ENCODE measurements around the gene ESR1.
A peak's percentile ranks its signal among the peaks of the same experiment; 100 is the strongest.
"Not testable (repeated sequence)": the region's sequence is repeated elsewhere in the genome, so short reads cannot be mapped to it uniquely, and the experiment has no call there.

ESR1 gene

DNA sequence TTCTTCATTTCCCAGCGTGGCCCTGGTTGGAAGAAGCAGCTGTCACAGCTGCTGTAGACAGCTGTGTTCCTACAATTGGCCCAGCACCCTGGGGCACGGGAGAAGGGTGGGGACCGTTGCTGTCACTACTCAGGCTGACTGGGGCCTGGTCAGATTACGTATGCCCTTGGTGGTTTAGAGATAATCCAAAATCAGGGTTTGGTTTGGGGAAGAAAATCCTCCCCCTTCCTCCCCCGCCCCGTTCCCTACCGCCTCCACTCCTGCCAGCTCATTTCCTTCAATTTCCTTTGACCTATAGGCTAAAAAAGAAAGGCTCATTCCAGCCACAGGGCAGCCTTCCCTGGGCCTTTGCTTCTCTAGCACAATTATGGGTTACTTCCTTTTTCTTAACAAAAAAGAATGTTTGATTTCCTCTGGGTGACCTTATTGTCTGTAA, 292.7 kb downstream of the ESR1 start:
- peak; percentile 25 for DNase-seq

DNA sequence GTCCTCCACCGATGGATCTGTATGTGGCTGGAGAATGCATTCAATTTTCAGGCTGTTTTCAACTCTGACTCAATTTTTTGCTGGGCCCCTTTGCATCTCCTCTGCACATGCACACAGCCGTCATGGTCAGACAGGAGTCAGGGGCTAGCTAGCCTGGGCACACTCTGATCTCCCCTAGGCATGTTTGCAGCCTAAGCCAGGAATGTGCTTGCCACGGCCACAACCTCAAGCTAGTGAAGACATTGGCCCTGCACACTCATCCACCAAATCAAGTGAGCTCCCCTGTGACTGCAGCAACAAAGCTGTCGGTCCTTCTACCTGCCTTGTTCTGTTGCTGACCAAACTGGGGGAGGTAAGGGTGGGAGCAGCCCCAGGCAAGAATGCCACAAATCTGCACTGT, 300.5 kb downstream of the ESR1 start:
- DNase-seq: no peak

DNA sequence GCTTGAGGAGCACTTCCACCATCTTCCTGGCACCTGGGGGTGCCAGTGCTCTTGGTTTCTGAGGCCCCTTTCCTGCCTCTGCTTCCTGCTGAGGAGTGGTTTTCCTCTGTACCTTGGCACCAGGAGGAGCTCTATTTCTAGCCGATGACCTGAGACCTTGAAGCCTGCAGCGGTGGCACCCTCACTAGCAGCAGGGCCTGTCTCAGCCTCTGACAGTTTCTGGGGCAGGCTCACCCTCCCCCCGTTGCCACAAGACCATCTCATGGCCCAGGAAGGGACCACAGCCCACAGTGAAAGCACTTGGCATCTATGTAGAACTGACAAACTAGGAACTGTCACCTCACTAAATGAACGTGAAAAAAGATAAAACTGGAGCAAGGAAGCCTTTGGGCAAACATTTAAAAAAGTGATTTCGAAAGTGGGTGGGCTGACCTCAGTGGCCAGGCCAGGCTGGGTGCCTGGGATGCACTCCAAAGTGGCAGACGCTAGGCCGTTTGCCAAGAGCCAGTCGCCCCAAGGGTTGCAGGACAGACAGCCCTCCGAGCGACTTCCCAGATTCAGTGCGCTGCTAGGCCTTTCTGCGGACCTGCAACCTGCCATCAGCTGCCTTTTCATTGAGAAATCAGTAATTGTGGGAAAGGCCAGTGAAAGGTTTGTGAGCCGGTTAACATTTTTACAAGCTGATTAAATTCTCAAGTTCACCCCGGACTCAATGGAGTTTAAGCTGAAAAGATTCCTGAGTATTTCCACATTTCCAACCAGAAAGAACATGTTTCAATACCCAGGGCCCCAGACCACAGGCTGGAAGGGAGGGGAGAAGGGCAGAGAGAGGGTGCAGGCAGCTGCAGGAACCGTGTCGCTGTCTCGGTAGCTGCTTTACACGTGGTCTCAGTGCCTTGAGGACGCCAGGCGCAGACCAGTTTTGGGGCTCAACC, 303.7 kb downstream of the ESR1 start:
- no peak for DNase-seq

DNA sequence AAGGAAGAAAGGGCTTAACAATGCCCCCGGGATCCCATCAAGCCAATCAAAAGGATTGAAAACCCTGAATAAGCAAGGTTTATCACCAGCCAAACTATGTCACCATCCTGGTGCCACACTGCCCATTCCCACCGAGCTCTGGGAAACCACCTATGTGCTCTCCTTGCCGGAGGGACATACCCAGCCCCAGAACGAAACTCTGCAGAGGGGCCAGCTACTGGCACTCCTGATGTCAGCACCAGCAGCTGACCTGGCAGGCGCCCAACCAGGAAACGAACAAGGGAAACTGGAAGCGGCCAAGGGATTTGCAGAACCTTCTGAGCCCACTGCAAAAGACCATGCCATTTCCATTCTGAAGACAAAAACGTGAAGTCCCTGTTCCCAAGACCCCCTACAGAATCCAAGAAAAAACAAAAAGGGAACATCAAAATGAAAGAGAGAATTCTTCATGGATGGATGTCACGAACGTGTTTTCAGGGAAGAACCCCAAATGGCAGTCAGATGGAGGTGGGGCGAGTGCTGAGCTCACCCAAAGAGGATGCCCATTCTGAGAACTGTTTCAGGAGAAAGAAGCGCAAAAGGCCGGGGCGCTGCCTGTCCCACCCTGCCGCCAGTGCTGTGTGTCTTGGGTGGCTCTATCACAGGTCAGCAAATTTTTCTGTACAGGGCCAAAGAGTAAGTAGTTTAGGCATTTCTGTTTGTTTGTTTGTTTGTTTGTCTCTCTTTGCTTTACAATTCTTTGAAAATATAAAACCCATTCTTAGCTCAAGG, 305.2 kb downstream of the ESR1 start:
- DNase-seq: no peak

DNA sequence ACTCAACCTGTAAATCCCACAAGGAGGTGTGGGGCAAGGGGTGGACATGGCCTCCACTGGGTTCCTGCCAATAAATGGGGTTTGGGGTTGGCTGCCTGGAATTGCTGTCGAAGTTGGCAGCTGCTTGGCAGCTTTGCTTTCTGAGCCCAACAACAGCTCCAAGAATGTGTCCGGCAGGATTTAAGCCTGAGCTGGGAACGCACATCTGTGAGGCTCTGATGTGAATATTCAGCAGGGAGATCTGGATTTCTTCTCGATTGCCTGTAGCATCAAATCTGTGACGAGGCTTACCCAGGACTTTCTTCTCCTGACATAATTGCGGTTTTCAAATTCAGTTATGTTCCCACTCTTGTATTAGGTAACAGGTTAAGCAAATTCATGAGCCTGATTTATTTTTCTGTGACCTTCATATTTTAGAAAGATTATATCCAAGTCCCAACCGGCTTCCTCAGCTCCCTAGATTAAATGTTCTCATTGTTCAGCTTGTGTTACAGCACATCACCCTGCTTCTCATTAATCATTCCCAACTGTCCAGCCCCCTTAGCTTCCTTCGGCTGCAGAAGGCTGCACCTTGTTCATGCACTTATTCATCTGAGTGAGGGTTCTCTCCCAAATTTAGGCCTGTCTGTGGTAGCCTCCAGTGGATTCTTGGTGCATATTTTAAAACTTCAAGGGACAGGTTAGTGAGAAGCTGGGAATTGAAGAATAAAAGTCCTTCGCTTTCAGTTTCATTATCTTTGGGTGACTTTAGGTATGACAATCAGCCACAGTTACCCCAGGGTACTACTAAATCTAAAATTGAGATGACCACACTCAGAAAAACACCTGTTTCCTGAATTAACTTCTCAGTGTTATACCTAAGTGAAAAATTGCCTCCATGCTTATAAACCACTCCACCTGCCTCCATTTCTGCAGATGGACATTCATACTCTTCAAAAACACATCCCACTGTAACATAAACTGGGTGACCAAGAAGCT, 310.0 kb downstream of the ESR1 start:
- no peak for DNase-seq

DNA sequence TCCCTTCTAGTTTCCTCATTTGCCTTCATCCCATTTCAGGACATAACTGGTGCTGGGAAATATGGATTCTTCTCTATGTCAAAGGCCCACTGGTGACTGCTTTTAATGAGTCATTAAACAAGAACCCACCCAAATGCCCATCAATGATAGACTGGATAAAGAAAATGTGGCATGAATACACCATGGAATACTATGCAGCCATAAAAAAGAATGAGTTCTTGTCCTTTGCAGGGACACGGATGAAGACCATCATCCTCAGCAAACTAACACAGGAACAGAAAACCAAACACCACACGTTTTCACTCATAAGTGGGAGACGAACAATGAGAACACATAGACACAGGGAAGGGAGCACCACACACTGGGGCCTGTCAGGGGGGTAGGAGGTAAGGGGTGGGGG, 310.7 kb downstream of the ESR1 start:
- DNase-seq: no peak

DNA sequence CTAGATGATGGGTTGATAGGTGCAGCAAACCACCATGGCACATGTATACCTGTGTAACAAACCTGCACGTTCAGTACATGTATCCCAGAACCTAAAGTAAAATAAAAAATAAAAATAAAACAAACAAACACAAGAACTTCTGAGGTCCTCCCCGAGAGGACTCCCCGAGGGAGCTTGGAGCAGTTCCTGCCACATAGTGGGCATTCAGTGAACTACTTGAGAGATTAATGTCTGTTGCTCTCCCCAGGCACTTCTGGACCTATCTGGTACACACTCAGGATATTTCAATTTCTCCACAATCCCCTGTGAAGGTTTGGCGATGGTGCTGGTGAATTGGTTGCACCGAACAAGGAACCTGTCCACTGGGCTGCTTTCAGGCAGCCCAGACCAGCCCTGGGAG, 311.2 kb downstream of the ESR1 start:
- no peak for DNase-seq

DNA sequence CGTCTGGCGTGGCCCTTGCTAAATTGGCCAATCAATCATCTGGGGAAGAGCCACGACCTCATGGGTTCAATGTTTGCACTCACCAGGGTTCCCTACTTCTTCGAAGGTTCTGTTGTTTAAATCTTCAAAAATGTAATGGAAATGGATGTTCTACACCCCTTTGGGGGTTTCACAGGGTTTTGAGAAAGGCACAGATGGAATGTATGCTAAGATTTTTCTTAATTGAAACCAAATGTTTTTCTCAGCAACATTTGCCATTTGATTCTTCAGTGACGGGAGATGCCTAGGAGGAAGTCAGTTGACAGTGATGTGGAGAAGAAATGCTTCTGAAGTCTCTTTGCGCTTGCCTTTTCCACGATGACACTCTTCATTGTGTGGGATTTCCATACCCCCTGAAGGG, 312.3 kb downstream of the ESR1 start:
- no peak for DNase-seq

DNA sequence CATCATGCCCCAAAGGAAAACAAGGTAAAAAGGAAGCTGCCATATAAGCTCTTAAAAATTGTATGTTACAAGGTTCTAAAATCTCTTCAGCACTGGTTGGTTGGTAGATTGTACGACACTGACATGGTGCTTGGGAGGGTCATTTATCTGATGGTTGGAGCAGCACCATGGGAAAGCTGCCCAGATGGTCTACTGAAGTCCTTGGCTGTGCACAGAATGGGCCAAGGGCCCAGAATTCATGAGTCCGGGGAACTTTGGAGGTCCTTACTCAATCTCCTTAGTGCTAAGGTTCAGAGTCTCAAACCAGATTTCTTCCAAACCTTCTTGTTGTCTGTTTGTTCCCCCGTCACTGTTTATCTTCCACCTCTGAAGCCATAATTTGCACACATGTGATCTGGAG, 314.4 kb downstream of the ESR1 start:
- no peak for DNase-seq

DNA sequence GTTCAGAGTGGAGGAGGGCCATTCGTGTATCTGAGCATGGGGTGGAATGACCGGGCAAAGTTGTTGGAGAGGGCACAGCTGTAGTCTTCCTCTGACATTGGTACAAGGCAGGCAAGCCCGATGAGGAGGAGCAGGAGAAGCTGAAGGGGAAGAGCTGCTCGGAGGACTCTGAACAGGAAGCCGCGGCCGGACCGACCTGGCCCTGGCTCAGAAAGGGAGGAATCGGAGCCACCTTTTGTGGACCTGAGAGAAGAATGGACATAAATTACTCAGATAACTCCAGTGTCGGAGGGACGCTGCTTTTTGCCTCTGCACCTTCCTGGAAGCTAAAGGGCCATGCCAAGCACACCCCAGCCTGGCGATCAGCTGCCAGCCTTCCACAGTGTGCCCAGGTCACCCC, 315.0 kb downstream of the ESR1 start:
- DNase-seq: no peak

DNA sequence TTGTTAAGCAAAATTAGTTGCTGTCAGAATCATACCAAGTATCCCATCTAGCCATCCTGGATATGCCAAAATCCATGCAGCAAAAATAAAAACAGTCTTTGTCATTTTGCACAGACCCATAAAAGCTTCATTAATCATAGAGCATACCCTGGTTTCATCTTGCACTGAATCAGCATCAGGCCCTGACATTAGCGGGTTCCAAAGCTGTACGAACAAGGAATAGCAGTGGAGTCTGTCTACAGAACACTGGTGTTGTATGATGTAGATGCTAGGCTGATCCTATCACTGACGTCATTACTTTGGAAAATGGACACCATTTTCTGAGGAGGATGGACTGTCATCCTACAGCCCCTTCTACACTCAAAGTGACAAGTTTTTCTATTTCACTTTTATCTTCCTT, 315.6 kb downstream of the ESR1 start:
- DNase-seq: no peak

DNA sequence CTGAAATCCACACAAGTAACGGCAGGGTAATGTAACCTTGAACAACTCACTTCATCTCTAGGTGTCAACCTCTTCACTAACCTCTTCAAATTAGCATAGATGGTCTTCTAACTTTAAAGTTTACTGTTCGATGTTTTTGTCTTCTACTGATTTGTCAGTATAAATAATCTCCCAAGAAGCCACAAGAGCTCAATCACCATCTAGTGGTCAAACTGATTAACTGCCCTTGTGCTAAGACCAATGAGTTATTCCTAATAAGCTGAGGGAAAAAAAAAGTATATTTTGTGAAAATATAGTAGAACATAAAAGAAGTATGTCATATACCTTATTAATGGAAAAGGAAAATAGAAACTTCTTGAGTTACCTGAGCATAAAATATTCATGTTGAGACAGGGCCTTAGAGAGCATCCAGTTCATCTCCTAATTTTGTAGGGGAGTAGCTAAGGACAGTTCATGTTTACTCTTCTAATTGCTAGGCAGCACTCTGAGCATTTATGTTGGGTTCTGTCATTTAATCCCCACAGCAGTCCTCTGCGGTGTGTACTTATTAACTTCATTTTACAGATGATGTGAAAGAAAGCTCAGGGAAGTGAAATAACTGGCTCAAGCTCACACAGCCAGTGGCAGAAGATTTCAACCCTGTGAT, 317.1 kb downstream of the ESR1 start:
- DNase-seq: no peak

DNA sequence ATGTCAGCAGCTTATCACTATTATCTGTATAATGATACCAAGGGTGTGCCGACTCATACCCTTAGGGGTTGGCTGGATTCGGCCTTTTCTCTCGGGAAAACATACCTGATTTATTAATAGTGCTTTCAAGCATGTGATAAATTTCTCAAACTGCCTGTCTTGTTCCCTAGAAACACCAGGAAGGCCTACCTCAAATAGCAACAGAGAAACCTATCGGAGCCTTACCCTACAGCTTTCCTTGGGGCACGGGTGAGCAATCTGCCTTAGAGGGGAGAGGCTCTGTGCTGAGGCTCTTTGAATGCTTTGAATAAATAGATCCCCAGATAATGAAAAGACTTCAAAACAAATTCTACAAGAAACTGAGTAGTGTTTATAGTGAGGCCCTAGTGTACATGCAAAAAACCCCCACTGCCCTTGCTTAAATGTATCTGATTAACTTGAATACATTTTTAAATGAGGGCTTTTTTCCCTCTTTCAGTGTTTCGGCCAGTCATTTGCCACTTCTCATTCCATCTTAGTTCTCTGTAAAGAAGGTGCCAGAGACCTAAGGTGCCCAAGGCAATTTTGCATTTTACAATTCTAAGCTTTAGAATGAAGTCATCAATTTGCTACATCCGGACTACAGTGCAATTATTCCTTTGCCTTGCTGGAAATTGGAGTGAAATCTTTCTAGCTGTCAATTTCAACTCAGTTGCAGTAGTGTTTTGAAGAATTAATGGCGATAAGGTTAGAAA, 320.1 kb downstream of the ESR1 start:
- no peak for DNase-seq

DNA sequence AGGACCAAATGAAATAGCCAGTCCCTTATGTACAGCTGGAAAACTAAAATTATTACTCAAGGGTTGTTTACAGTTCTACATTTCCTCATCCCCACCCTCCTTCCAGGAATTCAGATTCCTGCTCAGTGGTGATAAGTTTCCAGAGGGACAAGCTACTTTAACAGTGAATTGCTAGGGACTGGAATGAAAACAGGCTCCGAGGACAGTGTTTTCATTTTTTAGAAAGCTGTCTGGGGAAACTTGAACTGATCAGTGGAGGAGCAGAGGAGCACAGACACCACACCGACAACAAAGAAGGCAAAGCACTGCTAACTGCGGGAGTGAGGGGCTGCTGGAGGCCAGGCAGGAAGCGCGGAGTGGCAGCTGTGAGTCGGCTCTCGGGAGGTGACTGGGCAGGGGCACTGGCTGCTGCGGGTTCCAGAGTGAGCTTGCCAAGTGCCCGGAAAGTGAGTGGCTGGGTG, 322.2 kb downstream of the ESR1 start:
- DNase-seq: no peak

DNA sequence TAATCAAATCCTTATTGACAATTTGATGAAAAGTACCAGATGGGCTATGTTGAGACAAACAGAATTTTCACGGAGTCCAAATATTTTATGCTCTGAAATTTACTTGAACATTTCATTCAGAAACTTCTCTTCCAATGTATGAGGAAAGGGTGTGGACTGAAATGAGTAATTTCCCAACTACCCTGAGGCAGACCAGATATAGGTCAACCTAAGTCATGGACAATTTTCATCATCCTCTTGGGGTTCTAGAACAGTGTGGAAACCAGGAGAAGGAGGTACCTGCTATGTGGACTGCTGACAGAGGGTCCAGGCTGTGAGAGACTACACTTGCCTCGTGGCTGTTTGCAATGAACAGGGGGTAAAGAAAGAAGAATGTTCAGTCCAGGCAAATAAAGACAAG, 323.0 kb downstream of the ESR1 start:
- no peak for DNase-seq

DNA sequence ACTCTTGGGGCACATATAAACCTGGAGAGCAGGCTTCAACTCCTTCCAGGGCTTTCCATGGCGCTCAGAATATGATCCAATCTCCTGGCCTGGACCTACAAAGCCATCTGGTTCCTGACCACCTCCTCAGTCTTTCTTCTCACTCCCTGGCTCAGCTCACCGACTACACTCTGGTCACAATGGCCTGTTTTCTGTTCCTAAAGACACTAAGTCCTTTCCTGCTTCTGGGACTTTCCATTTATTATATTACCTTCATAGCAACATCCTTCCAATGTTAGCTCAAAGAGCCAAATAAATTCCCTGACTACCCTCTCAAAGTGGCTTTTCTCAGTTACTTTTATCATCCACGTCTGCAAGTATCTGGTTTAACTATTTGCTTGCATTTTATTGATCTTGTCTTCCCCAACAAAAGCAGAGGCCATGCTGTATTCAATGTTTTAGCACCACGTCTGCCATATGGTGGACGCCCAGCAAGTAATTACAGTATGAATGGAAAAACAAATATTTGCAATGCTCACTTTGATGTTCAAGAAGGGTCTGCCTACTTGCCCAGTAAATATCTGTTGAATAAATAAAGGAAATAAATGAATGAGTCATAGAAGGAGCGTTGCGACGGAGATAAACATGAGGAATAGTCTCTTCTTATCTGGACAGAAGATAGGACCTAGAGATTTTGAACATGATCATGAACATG, 328.4 kb downstream of the ESR1 start:
- no peak for DNase-seq

DNA sequence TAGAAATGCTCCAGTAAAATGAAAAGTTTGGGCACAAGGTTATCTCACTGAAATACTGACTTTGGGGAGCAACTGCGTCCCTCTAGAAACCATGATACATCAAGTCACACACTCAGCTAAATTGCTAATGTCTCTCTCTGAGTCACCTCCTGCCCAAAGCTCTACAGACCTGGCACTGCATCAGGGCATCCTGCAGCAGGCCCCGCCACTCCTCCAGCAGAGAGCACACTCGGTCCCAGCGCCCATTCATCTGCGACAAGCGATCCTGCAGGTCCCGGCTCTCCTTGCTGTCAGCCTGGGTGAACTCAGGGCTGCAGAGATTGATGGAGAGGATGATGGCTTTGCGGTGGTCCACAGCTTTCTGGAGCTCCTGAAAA, 329.0 kb downstream of the ESR1 start:
- no peak for DNase-seq

DNA sequence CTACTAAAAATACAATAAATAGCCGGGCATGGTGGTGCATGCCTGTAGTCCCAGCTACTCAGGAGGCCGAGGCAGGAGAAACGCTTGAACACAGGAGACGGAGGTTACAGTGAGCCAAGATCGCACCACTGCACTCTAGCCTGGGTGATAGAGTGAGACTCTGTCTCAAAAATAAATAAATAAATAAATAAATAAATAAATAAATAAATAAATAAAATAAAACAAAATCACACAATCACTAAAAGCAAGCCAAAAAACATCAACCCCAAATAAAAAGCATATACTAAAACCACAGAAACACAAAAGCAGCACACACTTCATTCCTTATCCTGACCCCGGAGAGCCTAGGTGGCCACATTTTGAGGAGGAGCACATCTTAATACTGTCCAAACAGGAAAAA, 330.9 kb downstream of the ESR1 start:
- DNase-seq: not testable (repeated sequence)

DNA sequence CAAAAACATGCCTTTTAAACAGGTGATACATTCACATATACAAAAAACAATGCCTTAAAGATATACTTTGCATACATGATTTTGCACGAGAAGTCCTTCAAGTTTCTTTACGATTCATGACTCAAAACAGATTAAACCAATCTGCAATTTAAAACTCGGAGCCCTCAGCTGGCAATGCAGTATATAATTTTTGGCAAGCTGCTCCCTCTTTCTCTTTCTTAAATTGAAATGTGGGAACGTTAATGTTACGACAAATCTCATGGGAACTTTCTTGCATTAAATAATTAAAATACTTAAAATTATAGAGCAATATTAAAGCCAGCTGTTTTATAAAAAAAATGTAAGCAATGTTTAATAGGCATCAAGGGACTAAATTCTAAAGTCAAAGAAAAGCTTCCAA, 334.6 kb downstream of the ESR1 start:
- DNase-seq: no peak

DNA sequence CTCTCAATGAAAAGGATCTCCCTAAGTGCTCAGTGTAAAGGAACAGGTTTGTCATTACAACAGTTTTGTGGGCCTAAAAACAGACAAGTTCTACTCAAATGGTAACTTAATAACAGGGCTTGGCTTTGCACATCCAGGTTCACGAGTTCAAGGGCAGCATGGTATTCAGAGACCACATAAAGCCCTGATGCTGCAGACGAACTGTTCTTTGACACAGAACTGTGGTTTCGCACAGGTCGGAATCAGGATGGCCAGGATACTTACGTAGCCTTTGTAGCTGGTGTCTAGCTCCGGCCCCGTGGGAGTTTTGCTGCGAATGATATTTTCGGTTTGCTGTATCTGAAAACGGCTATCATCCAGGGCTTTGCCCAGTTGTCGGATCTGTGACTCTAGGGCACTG, 335.9 kb downstream of the ESR1 start:
- DNase-seq: no peak

DNA sequence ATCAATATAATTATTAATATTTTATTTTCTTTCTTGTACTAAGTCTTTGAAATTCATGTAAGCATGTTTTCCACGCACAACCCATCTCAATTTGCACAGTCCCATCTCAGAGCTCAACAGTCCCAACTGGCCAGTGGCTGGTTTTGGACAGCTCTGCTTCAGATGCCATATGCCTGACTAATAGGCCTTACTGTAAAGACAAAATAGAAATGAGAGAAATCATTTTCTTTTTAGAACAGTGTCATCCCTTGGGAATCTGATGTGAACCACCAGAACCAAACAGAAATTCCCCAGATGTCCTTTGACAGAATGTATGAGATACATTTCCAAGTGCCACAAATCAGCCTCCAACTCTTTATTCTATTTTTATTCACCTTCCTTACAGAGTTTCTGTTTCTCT, 338.9 kb downstream of the ESR1 start:
- no peak for DNase-seq

Measured in CD4-positive, alpha-beta T cell treated with Interferon gamma for 1 hour (primary cell).